ENCODE results near the gene TRAF3IP3. TPM values are rescaled to one million over a fixed set of nuclear protein-coding genes. Genes with fewer than 3 reads are reported as not detected.

The TRAF3IP3 gene
- total and polyA plus RNA-seq, 2 donors (not counting 3 experiments of a cell fraction or from before 2014, with no cell fraction given) = not detected

DNA sequence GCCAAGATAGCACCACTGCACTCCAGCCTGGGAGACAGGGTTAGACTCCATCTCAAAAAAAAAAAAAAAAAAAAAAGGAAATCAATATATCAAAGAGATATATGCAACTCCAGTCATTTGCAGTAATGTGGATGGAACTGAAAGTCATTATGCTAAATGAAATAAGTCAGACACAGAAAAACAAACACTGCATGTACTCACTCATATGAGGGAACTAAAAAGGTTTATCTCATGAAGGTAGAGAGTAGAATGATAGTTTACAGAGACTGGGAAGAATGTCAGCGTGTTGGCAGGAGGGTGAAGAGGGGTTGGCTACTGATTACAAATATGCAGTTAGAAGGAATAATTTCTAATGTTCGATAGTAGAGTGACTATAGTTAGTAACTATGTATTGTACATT lies 38.0 kb upstream of the TRAF3IP3 start:
- CTCF ChIA-PET = no interaction called here
- H3K36me3 ChIP-seq (ENCODE audit: control insufficient read depth in 2 of 2, extremely low read depth in 1 of 2, insufficient read depth in 2 of 2, low read length in 2 of 2) = no peaks in the 10 kb centered on the region
- no peaks in the 10 kb centered on the region for H3K79me2 ChIP-seq (ENCODE audit: control insufficient read depth, insufficient read depth, low read length)

More for the DNA sequence above, 38.0 kb upstream of the TRAF3IP3 start:
- Histone ChIP-seq H3K27me3 (ENCODE audit: control insufficient read depth in 2 of 2, insufficient read depth in 2 of 2, low read length in 2 of 2) (peaks cover 0 to 5% of the 10 kb centered on the region in 2 experiments), H2AFZ (ENCODE audit: low read depth, low read length) (no peak overlapping the region), H3K27ac (ENCODE audit: insufficient read depth, low read depth, low read length) (no peak overlapping the region), H3K9ac (replicated peaks; ENCODE audit: extremely low read depth, insufficient read depth, low read length) (no peak overlapping the region), H4K20me1 (replicated peaks; ENCODE audit: control insufficient read depth, extremely low read depth, insufficient read depth, low read length) (no peaks in the 10 kb centered on the region), H3K4me2 (ENCODE audit: insufficient read depth, low read length) (no peak overlapping the region), H3K4me3 (replicated peaks in 1 of 3; ENCODE audit: insufficient read depth in 1 of 3, low read depth in 1 of 3, low read length in 3 of 3) (no peak overlapping the region), H3K4me1 (ENCODE audit: control insufficient read depth, extremely low read depth, insufficient read depth, low read length) (no peaks in the 10 kb centered on the region), H3K9me1 (replicated peaks; ENCODE audit: control insufficient read depth, extremely low read depth, insufficient read depth, low read length) (no peaks in the 10 kb centered on the region), H3K9me3 (replicated peaks; ENCODE audit: control insufficient read depth, insufficient read depth, low read length) (no peaks in the 10 kb centered on the region)
- dilution Hi-C loops (cut with MboI; ENCODE audit: extremely low pct_ligation_motif_present, low sequenced_read_pairs) (no loop called here), intact Hi-C loops (cut with micrococcal nuclease) (no loop called here)
- BruUV-seq (replicated peaks) = no TSS peak
- TF ChIP-seq POLR2AphosphoS5 (IDR thresholded peaks at IDR 0.05; ENCODE audit: insufficient read depth, low read depth, low read length) (no peak), FOS (IDR thresholded peaks at IDR 0.05; ENCODE audit: borderline replicate concordance, insufficient read depth, low read length) (no peak), MYC (IDR thresholded peaks at IDR 0.05; ENCODE audit: low read depth, low read length) (no peak), EZH2 (IDR thresholded peaks at IDR 0.05; ENCODE audit: borderline replicate concordance, low read depth, low read length, severe bottlenecking) (no peak), JUN (IDR thresholded peaks at IDR 0.05; ENCODE audit: borderline replicate concordance, insufficient read depth, insufficient read length, low read depth) (no peak), GATA2 (IDR thresholded peaks at IDR 0.05; ENCODE audit: insufficient read depth, insufficient read length, low read depth, low read length) (no peak), POLR2A (IDR thresholded peaks at IDR 0.05; ENCODE audit: low read depth, low read length) (no peak)
- TF ChIP-seq, protein P1, sequence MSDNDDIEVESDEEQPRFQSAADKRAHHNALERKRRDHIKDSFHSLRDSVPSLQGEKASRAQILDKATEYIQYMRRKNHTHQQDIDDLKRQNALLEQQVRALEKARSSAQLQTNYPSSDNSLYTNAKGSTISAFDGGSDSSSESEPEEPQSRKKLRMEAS (IDR thresholded peaks at IDR 0.05; ENCODE audit: insufficient read depth, insufficient read length) = no peak
- TF ChIP-seq, protein P2, sequence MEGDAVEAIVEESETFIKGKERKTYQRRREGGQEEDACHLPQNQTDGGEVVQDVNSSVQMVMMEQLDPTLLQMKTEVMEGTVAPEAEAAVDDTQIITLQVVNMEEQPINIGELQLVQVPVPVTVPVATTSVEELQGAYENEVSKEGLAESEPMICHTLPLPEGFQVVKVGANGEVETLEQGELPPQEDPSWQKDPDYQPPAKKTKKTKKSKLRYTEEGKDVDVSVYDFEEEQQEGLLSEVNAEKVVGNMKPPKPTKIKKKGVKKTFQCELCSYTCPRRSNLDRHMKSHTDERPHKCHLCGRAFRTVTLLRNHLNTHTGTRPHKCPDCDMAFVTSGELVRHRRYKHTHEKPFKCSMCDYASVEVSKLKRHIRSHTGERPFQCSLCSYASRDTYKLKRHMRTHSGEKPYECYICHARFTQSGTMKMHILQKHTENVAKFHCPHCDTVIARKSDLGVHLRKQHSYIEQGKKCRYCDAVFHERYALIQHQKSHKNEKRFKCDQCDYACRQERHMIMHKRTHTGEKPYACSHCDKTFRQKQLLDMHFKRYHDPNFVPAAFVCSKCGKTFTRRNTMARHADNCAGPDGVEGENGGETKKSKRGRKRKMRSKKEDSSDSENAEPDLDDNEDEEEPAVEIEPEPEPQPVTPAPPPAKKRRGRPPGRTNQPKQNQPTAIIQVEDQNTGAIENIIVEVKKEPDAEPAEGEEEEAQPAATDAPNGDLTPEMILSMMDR (IDR thresholded peaks at IDR 0.05; ENCODE audit: extremely low read depth in 1 of 2, insufficient read depth in 1 of 2, low read depth in 1 of 2, low read length in 2 of 2) = no peak
- FAIRE-seq (no peak), DNase-seq (ENCODE audit: low read depth, low spot score) (no peak)
- POLR2A ChIA-PET = no interaction called here
